Measurements from ENCODE around the gene GGPS1.

DNA sequence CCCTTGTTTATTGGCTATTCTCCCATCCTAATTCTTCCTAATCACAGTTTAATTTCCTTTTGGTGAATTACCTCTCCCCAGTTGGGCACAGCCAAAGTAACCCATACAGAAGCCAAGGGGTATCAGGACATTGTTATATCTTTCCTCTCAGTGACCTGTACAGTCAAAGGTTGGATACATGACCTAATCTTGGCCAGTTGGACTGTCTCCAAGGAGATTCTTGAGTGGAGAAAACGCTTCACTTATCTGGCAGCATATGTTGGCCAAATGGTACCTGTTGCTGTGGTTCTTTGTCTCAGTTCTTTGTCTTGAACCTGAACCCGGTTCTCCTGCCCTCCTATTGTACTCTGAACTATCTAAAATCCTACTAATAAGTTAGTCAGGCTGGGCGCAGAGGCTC, 23.5 kb downstream of the GGPS1 start:
- TF ChIP-seq, protein P1, sequence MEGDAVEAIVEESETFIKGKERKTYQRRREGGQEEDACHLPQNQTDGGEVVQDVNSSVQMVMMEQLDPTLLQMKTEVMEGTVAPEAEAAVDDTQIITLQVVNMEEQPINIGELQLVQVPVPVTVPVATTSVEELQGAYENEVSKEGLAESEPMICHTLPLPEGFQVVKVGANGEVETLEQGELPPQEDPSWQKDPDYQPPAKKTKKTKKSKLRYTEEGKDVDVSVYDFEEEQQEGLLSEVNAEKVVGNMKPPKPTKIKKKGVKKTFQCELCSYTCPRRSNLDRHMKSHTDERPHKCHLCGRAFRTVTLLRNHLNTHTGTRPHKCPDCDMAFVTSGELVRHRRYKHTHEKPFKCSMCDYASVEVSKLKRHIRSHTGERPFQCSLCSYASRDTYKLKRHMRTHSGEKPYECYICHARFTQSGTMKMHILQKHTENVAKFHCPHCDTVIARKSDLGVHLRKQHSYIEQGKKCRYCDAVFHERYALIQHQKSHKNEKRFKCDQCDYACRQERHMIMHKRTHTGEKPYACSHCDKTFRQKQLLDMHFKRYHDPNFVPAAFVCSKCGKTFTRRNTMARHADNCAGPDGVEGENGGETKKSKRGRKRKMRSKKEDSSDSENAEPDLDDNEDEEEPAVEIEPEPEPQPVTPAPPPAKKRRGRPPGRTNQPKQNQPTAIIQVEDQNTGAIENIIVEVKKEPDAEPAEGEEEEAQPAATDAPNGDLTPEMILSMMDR (IDR thresholded peaks at IDR 0.05) = no peak
- no peak for TF ChIP-seq POLR2A (IDR thresholded peaks at IDR 0.05)
